ENCODE results near the gene LTC4S.

- TF ChIP-seq CTCF (IDR thresholded peaks at IDR 0.05) (no peak), POLR2A (IDR thresholded peaks at IDR 0.05) (no peak)
Observed at GRCh38 chr5:179812997-179813607, 19.3 kb downstream of the LTC4S start.
